ENCODE results near the gene LYZL1.

DNA sequence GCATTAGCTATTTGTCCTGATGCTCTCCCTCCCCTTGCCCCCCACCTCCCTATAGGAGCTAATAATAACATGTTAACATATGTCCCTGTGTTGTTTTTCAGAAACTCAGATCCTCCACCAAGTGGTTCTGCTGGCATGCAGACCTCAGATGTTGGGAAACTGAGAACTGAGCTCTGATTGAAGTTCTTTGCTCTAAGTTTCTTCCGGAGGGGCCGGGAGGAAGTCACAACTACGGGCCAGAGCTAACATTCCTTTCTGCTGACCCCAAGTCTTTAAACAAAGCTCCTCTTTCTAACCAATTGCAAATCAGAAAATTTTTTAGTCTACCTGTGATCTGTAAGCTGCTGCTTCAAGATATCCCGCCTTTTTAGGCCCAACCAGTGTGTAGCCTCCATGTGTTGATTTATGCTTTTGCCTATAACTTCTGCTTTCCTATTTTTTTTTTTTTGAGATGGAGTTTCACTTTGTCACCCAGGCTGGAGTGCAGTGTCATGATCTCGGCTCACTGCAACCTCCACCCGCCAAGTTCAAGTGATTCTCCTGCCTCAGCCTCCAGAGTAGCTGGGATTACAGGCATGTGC, 66.6 kb downstream of the LYZL1 start:
- no peak for TF ChIP-seq POLR2AphosphoS5 (IDR thresholded peaks at IDR 0.05; ENCODE audit: low read depth, low read length)
- no peak for TF ChIP-seq POLR2A (IDR thresholded peaks at IDR 0.05; ENCODE audit: low read depth, low read length)
- TF ChIP-seq POU2F2 (IDR thresholded peaks at IDR 0.05; ENCODE audit: low read depth, low read length), result no peak

Measured in GM12891 (cell line).